Stomach smooth muscle (tissue), 2 donors: ENCODE results near the gene CYP2E1.
"Not testable (repeated sequence)": the region's sequence is repeated elsewhere in the genome, so short reads cannot be mapped to it uniquely, and the experiment has no call there.

Source experiments
- H3K27ac ChIP-seq: one replicate; pipeline ENCODE4 v1.7.0; 2013; ENCODE audit warnings: mild to moderate bottlenecking, low read length, inconsistent platforms
- H3K27me3 ChIP-seq, 2 donors: one replicate each; pipeline ENCODE4 v1.7.0; 2013; ENCODE audit warnings: low read length in 2 of 2; ENCODE audit not compliant: insufficient read depth in 2 of 2, control insufficient read depth in 1 of 2
- H3K36me3 ChIP-seq, 2 donors: one replicate each; pipeline ENCODE4 v1.7.0; 2013; ENCODE audit warnings: low read length in 2 of 2; ENCODE audit not compliant: control insufficient read depth in 2 of 2, insufficient read depth in 2 of 2
- H3K4me1 ChIP-seq: one replicate; pipeline ENCODE4 v1.7.0; 2013; ENCODE audit warnings: low read length; ENCODE audit not compliant: control insufficient read depth, insufficient read depth
- H3K4me3 ChIP-seq, 2 donors: one replicate each; pipeline ENCODE4 v1.7.0; 2013; ENCODE audit warnings: low read length in 2 of 2
- H3K9ac ChIP-seq, 2 donors: one replicate each; pipeline ENCODE4 v1.7.0; 2013; ENCODE audit warnings: low read length in 2 of 2, mild to moderate bottlenecking in 1 of 2
- H3K9me3 ChIP-seq, 2 donors: one replicate each; pipeline ENCODE4 v1.7.0; 2013; ENCODE audit warnings: low read length in 2 of 2; ENCODE audit not compliant: control insufficient read depth in 2 of 2
- donor health status: healthy.
- donor health status: Pancreatic carcinoma.

Gene CYP2E1

DNA sequence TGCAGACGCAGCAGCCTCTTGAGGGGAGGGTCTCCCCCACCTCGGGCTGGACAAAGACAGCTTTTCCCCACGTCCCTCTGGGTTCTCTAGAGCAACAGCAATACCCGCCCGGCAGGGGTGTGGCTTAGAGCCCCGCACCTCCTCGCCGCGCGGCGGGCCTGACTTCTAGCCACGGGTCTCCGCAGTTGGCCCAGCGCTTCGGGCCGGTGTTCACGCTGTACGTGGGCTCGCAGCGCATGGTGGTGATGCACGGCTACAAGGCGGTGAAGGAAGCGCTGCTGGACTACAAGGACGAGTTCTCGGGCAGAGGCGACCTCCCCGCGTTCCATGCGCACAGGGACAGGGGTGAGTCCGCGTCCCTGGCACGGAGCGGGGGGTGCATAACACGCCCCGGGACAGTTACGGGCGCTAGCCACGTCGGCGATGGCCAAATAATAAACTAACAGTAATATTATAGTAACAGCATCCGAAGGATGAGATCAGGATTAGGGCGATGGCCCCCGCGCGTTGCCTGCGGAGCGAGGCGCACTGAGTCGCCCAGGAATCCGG, 1.2 kb downstream of the CYP2E1 start:
- Histone ChIP-seq H3K4me1 (peaks cover 20% of the 10 kb centered on the region), H3K27me3 (peaks cover 25 to 39% of the 10 kb centered on the region in 2 donors), H3K4me3 (peak overlapping the region; percentile 40 to 60), H3K27ac (no peak overlapping the region), H3K9ac (no peak overlapping the region), H3K36me3 (peaks cover 0 to 2% of the 10 kb centered on the region in 2 donors), H3K9me3 (peaks cover 4 to 7% of the 10 kb centered on the region in 2 donors)

DNA sequence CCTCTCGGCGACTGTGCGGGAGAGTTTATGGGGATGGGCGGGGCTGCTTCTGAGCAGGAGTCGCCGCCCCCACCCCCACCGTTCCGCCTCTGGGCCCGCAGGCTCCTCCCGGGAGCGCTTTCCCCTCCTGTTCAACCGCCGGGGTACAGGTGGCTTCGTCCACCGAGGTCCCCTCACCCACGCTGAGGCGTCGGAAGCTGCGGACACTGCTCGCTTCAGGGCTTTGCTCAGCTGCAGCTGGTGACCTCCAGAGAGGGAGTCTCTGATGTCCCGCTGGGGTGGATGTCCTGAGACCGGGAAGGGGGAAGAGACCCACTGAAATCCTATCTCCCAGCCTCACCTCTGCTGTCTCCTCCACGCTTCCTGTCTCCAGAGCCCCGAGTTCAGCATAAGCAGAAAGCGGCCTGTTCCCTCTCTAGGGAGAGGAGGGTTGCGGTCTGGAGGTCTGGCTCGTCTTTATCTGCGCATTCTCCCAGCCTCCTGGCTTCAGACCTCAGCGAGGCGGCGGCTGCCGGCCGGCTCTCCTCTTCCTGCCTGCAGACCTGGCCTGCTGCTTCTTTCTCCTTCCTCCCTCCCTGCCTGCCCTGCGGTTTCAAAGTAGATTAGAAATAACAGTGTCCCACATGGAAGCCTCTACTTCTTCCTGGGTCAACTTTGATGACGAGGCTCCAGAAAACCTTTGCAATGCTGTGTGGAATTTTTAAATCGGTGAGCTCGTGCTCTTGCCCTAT, 1.8 kb downstream of the CYP2E1 start:
- peak overlapping the region in 1 of 2 donors; percentile 60 for H3K4me3 ChIP-seq
- H3K9me3 ChIP-seq = peaks cover 0 to 3% of the 10 kb centered on the region in 2 donors
- H3K27ac ChIP-seq = no peak overlapping the region
- no peak overlapping the region for H3K9ac ChIP-seq
- H3K36me3 ChIP-seq = peaks cover 0 to 2% of the 10 kb centered on the region in 2 donors
- peaks cover 20% of the 10 kb centered on the region for H3K4me1 ChIP-seq
- peaks cover 25 to 39% of the 10 kb centered on the region in 2 donors for H3K27me3 ChIP-seq

DNA sequence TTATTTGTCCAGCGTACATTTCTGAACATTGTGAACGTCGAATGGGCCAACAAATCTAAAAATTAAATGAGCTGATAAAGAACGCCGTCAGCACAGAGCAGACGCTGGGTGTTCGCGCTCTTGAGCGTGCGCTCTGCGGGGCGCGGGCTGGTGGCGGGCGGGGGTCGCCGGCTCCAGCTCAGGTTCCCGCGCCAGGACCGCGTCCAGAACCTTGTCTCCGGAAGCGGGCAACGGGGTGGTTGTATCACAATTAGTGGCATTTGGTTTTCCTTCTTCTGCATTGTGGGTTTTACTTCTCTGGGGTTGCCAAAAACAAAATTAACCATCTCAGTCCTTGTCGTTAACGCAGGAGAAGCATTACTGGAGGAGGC, 2.4 kb downstream of the CYP2E1 start:
- H3K27ac ChIP-seq = no peak overlapping the region
- peaks cover 20% of the 10 kb centered on the region for H3K4me1 ChIP-seq
- peaks cover 25 to 39% of the 10 kb centered on the region in 2 donors for H3K27me3 ChIP-seq
- H3K4me3 ChIP-seq = no peak overlapping the region
- peaks cover 0 to 2% of the 10 kb centered on the region in 2 donors for H3K36me3 ChIP-seq
- peaks cover 0 to 3% of the 10 kb centered on the region in 2 donors for H3K9me3 ChIP-seq
- no peak overlapping the region for H3K9ac ChIP-seq

DNA sequence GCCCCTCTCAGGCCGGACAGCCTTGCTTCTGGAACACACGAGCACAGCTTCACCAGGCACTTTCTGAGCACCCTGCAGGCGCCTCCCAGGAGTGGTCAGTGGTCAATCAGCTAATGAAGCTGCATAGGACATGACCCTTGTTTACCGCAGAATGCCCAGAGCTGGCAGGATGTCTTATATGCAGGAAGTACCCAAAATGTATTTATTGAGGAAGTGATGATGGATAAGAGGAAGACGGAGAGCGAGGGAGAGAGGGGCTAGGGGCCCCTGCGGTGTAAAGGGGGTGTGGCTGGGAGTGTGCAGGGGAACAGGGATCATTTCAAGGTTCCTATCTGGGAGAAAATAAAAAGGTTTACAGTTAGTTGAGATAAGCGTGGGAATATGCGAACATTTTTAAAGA, 3.3 kb downstream of the CYP2E1 start:
- Histone ChIP-seq H3K9me3 (peaks cover 0 to under 1% of the 10 kb centered on the region in 2 donors), H3K27ac (no peak overlapping the region), H3K4me3 (no peak overlapping the region), H3K9ac (no peak overlapping the region), H3K27me3 (peaks cover 25 to 39% of the 10 kb centered on the region in 2 donors), H3K4me1 (peaks cover 20% of the 10 kb centered on the region), H3K36me3 (peaks cover 0 to 2% of the 10 kb centered on the region in 2 donors)

DNA sequence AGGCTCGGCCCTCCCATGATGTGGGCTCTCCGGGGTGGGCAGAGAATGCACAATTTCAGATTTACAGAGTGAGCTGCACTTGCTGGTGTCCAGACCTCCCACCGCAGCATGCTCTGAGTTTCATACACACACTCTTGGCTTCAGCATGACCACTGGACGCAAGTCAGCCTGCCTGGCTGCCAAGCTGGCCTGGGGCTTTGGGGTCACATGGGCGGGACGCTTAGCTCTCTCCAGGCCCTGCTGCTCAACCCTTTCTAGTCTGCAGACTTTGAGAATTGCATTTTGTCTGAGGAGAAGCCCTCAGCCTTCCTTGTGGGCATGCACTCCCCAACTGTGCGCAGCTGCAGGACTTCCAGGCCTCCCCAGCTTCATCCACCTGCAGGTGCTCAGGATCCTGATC, 5.7 kb downstream of the CYP2E1 start:
- H3K36me3 ChIP-seq = peaks cover 4% of the 10 kb centered on the region in 2 donors
- H3K27ac ChIP-seq = no peak overlapping the region
- no peak overlapping the region for H3K4me3 ChIP-seq
- no peaks in the 10 kb centered on the region for H3K9me3 ChIP-seq
- no peak overlapping the region for H3K9ac ChIP-seq
- peaks cover 18 to 25% of the 10 kb centered on the region in 2 donors for H3K27me3 ChIP-seq
- peaks cover 14% of the 10 kb centered on the region for H3K4me1 ChIP-seq

DNA sequence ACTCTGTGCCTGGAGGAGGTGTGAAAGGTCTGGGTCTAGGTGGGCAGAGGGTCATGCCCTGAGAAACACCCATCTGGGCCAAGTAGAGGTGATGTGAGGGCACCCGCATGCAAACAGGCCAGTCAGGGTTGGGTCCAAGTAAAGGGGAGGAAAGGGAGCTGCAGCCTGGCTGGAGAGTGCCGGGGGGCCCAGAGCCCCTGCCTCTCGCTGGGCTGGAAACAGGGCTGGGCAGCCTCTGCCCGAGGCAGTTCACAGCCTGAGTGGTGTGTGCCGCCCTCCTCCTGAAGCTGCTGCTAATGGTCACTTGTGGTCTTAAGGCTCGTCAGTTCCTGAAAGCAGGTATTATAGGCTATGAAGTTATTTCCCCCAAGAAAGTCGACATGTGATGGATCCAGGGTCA, 7.3 kb downstream of the CYP2E1 start:
- Histone ChIP-seq H3K36me3 (peaks cover 4% of the 10 kb centered on the region in 2 donors), H3K4me3 (no peak overlapping the region), H3K9ac (no peak overlapping the region), H3K27ac (no peak overlapping the region), H3K4me1 (no peaks in the 10 kb centered on the region), H3K27me3 (peaks cover 7 to 14% of the 10 kb centered on the region in 2 donors), H3K9me3 (no peaks in the 10 kb centered on the region)

DNA sequence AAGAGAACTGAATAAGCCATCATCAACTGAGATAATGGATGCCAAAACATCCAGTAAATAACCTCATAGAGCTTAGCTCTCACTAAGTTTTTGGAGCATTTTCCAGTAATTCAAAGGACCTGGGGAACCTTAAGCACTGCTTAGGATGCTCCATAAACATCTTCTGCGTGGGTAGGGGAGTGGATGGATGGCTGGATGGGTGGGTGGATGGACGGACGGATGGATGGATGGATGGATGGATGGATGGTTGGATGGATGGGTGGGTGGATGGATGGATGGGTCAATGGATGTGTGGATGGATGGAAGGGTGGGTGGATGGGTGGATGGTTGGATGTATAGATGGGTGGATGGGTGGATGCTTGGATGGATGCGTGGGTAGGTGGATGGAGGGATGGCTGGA, 9.0 kb downstream of the CYP2E1 start:
- no peaks in the 10 kb centered on the region for H3K9me3 ChIP-seq
- no peak overlapping the region for H3K9ac ChIP-seq
- H3K36me3 ChIP-seq = peaks cover 4% of the 10 kb centered on the region in 2 donors
- no peak overlapping the region for H3K27ac ChIP-seq
- no peaks in the 10 kb centered on the region for H3K27me3 ChIP-seq
- no peak overlapping the region for H3K4me3 ChIP-seq
- no peaks in the 10 kb centered on the region for H3K4me1 ChIP-seq

DNA sequence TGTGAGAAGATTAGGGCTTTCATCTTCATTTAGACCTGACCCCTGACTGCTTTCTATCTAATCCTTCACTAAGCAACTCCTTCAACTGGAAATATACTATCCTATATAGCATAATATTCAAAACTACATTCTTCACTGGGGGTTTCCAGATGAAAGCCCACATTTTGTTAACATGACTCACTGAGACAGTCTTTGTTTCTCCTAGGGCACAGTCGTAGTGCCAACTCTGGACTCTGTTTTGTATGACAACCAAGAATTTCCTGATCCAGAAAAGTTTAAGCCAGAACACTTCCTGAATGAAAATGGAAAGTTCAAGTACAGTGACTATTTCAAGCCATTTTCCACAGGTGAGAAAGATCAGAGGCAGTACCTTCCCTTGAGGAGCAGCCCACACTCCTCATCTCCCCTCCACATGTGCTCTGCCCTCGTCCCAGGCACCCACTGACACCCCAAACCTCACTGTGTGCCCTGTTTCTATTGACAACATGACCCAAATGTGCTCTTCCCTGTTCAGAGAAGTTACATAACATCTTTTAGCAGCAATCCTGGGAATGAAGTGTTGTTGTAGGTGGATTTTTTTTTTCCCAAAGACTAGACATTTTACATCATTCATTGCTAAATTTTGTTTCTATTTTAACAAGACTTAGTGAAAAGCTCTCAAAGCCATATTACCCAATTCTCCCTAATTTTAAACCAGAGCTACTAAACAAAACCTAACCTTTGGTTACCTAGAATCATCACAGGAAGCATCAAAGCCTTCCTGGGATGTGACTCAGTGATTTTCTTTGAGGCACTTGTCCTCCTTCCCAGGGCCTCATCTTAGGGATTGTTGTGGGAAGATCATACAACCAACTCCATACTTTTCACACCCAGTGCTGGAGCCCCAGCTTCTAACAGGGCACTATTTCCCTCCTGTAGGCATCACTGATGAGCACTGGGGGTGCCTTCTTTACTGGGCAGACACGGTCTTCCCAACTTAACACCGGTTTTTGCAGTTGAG, 10.7 kb downstream of the CYP2E1 start:
- Histone ChIP-seq H3K4me3 (no peak overlapping the region), H3K9me3 (no peaks in the 10 kb centered on the region), H3K27me3 (no peaks in the 10 kb centered on the region), H3K27ac (no peak overlapping the region), H3K36me3 (peaks cover 2 to 4% of the 10 kb centered on the region in 2 donors), H3K9ac (no peak overlapping the region), H3K4me1 (no peaks in the 10 kb centered on the region)

DNA sequence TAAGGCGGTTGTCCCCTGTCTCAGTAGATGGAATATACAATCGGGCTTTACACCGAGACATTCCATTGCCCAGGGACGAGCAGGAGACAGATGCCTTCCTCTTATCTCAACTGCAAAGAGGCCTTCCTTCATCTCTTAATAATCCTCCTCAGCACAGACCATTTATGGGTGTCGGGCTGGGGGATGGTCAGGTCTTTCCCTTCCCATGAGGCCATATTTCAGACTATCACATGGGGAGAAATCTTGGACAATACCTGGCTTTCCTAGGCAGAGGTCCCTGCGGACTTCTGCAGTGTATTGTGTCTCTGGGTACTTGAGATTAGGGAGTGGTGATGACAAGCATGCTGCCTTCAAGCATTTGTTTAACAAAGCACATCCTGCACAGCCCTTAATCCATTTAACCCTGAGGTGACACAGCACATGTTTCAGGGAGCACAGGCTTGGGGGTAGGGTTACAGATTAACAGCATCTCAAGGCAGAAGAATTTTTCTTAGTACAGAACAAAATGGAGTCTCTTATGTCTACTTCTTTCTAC, 14.3 kb downstream of the CYP2E1 start:
- not testable (repeated sequence) for H3K4me3 ChIP-seq, H3K9me3 ChIP-seq

DNA sequence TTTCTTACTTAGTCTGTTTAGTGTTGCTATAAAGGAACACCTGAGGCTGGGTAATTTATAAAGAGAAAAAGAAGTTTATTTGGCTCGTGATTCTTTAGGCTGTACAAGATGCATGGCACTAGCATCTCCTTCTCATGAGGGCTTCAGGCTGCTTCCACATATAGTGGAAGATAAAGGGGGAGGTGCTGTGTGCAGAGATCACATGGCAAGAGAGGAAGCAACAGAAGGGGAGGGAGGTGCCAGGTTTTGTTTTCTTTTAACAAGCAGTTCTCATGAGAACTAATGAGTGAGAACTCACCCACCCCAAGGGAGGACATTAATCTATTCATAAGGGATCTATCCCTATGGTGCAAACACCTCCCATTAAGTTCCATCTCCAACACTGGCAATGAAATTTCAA, 17.3 kb downstream of the CYP2E1 start:
- Histone ChIP-seq H3K4me3 (no peak overlapping the region), H3K36me3 (no peaks in the 10 kb centered on the region), H3K4me1 (no peaks in the 10 kb centered on the region), H3K9ac (no peak overlapping the region), H3K27me3 (peaks cover 0 to 4% of the 10 kb centered on the region in 2 donors), H3K9me3 (peaks cover 0 to 6% of the 10 kb centered on the region in 2 donors), H3K27ac (no peak overlapping the region)

More for the DNA sequence above, 14.3 kb downstream of the CYP2E1 start:
- H3K36me3 ChIP-seq, H3K9ac ChIP-seq, H3K27me3 ChIP-seq, H3K4me1 ChIP-seq, H3K27ac ChIP-seq: not testable (repeated sequence)
